Islet precursor cell (in vitro differentiated cells): Measurements from ENCODE around the gene PRR13.

ENCODE experiments used
- DNase-seq: peaks from one replicate; pipeline ENCODE4 v3.0.0-alpha.2; 2018

PRR13 gene

GRCh38 chr12:53474077-53474476, 32.5 kb downstream of the PRR13 start:
- DNase-seq, result no peak

- DNase-seq, result no peak
These were observed 33.3 kb downstream of the PRR13 start for GRCh38 chr12:53474819-53475218.

- no peak for DNase-seq
These were observed 35.3 kb downstream of the PRR13 start for GRCh38 chr12:53476769-53477209.

GRCh38 chr12:53478865-53479264, 37.3 kb downstream of the PRR13 start:
- DNase-seq, result no peak

GRCh38 chr12:53479331-53479730, 37.8 kb downstream of the PRR13 start:
- DNase-seq, result no peak

- DNase-seq, result peak; percentile 48
These were observed 39.2 kb downstream of the PRR13 start for GRCh38 chr12:53480491-53481442.

GRCh38 chr12:53481458-53481857, 39.9 kb downstream of the PRR13 start:
- DNase-seq, result peak; percentile 53

- peak; percentile 80 for DNase-seq
These were observed 40.5 kb downstream of the PRR13 start for GRCh38 chr12:53481939-53482586.

GRCh38 chr12:53482626-53483168, 41.2 kb downstream of the PRR13 start:
- peak; percentile 60 for DNase-seq

- DNase-seq, result peak; percentile 66
These were observed 41.9 kb downstream of the PRR13 start for GRCh38 chr12:53483225-53483978.

- peak; percentile 54 for DNase-seq
These were observed 42.4 kb downstream of the PRR13 start for GRCh38 chr12:53483979-53484377.

GRCh38 chr12:53484686-53485575, 43.4 kb downstream of the PRR13 start:
- DNase-seq, result peak; percentile 54

- DNase-seq, result peak; percentile 63
These were observed 44.6 kb downstream of the PRR13 start for GRCh38 chr12:53485955-53486735.

GRCh38 chr12:53486736-53487487, 45.4 kb downstream of the PRR13 start:
- DNase-seq, result peak; percentile 74

- peak; percentile 65 for DNase-seq
These were observed 47.8 kb downstream of the PRR13 start for GRCh38 chr12:53489242-53489864.

GRCh38 chr12:53492188-53492587, 50.7 kb downstream of the PRR13 start:
- DNase-seq, result peak; percentile 67

GRCh38 chr12:53492830-53493609, 51.5 kb downstream of the PRR13 start:
- peak; percentile 99 for DNase-seq

- DNase-seq, result peak; percentile 64
These were observed 52.3 kb downstream of the PRR13 start for GRCh38 chr12:53493610-53494391.
